Measurements from ENCODE around the gene ABHD16B.

DNA sequence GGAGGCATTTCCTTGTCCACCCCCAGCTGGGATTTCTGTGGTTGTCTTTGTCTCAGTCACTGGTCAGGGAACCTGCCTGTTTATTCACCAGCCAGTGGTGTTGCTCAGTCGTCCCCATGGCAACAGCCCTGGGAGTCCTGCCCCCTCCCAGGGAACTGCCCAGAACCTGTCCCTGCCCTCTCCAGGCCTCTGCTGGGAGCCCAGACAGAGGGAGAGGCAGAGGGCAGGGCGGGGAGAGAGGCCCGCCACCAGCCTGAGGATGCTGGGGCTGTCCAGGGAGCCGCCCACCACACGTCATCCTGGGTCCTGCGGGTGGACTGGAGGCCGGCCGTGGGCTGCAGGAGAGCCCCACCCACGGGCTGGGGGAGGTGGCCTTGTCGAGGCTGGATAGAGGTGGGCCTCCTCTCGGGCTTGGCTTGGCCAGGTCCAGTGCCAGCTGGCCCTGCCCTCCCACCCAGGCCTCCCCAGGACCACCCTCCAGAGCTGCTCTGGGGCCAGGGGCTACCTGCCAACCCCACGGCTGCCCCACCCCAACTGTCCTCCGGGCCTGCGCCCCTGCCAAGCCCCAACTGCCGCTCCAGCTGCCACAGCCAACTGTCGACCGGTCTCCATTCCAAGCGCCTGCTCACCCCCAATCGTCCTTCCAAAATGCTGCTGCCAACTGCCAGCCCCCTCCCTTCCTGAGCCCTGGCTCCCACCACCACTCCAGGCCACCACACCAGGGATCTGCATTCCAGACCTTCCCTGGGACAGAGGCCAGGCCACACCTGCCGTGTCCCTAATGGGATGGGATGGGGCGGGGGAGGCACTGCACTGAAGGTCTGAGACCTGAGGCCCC, 26.1 kb upstream of the ABHD16B start:
- TF ChIP-seq POLR2A (IDR thresholded peaks at IDR 0.05), result no peak
- TF ChIP-seq CTCF (IDR thresholded peaks at IDR 0.05), result no peak
